ENCODE data around the gene CLMP.

The CLMP gene

GRCh38 chr11:123051634-123052033 is 143.4 kb downstream of the CLMP start:
- H3K4me3 ChIP-seq (ENCODE audit: low read length) = no peak overlapping the region
- DNase-seq (ENCODE audit: low read depth, low spot score) = no peak

- no peak for DNase-seq (ENCODE audit: low read depth, low spot score)
- H3K4me3 ChIP-seq (ENCODE audit: low read length) = no peak overlapping the region
Measured at GRCh38 chr11:123051146-123051545, 143.9 kb downstream of the CLMP start.

GRCh38 chr11:123047947-123048293 is 147.1 kb downstream of the CLMP start:
- no peak for DNase-seq (ENCODE audit: low read depth, low spot score)

GRCh38 chr11:123047266-123047946 is 147.6 kb downstream of the CLMP start:
- DNase-seq (ENCODE audit: low read depth, low spot score) = no peak
- no peak overlapping the region for H3K4me3 ChIP-seq (ENCODE audit: low read length)

More at GRCh38 chr11:123047947-123048293, 147.1 kb downstream of the CLMP start:
- no peak overlapping the region for H3K4me3 ChIP-seq (ENCODE audit: low read length)

GRCh38 chr11:123046473-123047259 is 148.4 kb downstream of the CLMP start:
- H3K4me3 ChIP-seq (ENCODE audit: low read length) = no peak overlapping the region
- DNase-seq (ENCODE audit: low read depth, low spot score) = no peak

- H3K4me3 ChIP-seq (ENCODE audit: low read length) = no peak overlapping the region
- DNase-seq (ENCODE audit: low read depth, low spot score) = no peak
Measured at GRCh38 chr11:123045101-123045500, 149.9 kb downstream of the CLMP start.

- DNase-seq (ENCODE audit: low read depth, low spot score) = no peak
- no peak overlapping the region for H3K4me3 ChIP-seq (ENCODE audit: low read length)
Measured at GRCh38 chr11:123041185-123041584, 153.9 kb downstream of the CLMP start.

- DNase-seq (ENCODE audit: low read depth, low spot score) = no peak
- H3K4me3 ChIP-seq (ENCODE audit: low read length) = no peak overlapping the region
Measured at GRCh38 chr11:123040111-123040432, 155.0 kb downstream of the CLMP start.

- DNase-seq (ENCODE audit: low read depth, low spot score) = no peak
- H3K4me3 ChIP-seq (ENCODE audit: low read length) = no peak overlapping the region
Measured at GRCh38 chr11:123035831-123036230, 159.2 kb downstream of the CLMP start.

- no peak overlapping the region for H3K4me3 ChIP-seq (ENCODE audit: low read length)
- DNase-seq (ENCODE audit: low read depth, low spot score) = no peak
Measured at GRCh38 chr11:123034597-123034996, 160.5 kb downstream of the CLMP start.

- H3K4me3 ChIP-seq (ENCODE audit: low read length) = no peak overlapping the region
- DNase-seq (ENCODE audit: low read depth, low spot score) = no peak
Measured at GRCh38 chr11:123033895-123034294, 161.2 kb downstream of the CLMP start.

GRCh38 chr11:123030517-123030916 is 164.5 kb downstream of the CLMP start:
- DNase-seq (ENCODE audit: low read depth, low spot score) = no peak
- no peak overlapping the region for H3K4me3 ChIP-seq (ENCODE audit: low read length)

GRCh38 chr11:123020968-123021367 is 174.1 kb downstream of the CLMP start:
- no peak overlapping the region for H3K4me3 ChIP-seq (ENCODE audit: low read length)
- peak; percentile 44 for DNase-seq (ENCODE audit: low read depth, low spot score)
